H1 (cell line): ENCODE measurements around the gene CCR3. TPM values are rescaled to one million over a fixed set of nuclear protein-coding genes. Genes with fewer than 3 reads are reported as not detected.

Experiments used
- CTCF ChIA-PET: fragments of 300-600 bp; sonication (Branson Sonifier 250); formaldehyde crosslinking; loops from one replicate; lab custom pipeline; 2021; ENCODE audit not compliant: partially characterized antibody; lab: Charles Lee
- POLR2A ChIA-PET: fragments of 300-600 bp; sonication (Branson Sonifier 250); formaldehyde crosslinking; loops from one replicate; lab custom pipeline; 2021; ENCODE audit warnings: inconsistent platforms; ENCODE audit not compliant: partially characterized antibody; lab: Charles Lee
- DNase-seq, 2 experiments: peaks; one replicate each; pipeline versions ENCODE4 v3.0.0 to v3.0.0-alpha.2; 2010 to 2022; ENCODE audit warnings: low spot score in 2 of 2, low read depth in 1 of 2, mixed read lengths in 1 of 2
- FAIRE-seq: peaks from 2 replicates; lab custom pipeline; 2011; peaks lifted over from hg19 to GRCh38; lab: Jason Lieb, UNC
- H2AFZ ChIP-seq: 2 replicates; pipeline ENCODE4 v1.8.1; 2012; ENCODE audit warnings: low read length, inconsistent platforms
- H2AK5ac ChIP-seq: 2 replicates; pipeline ENCODE4 v1.6.1; 2013; ENCODE audit warnings: low read depth, low read length
- H2BK120ac ChIP-seq: replicated peaks from 2 replicates; pipeline ENCODE3; 2013; ENCODE audit warnings: low read depth, low read length, inconsistent platforms
- H2BK12ac ChIP-seq: 2 replicates; pipeline ENCODE4 v1.6.1; 2013; ENCODE audit warnings: low read depth, low read length
- H2BK15ac ChIP-seq: 2 replicates; pipeline ENCODE4 v1.6.1; 2013; ENCODE audit warnings: low read length
- H2BK20ac ChIP-seq: 2 replicates; pipeline ENCODE4 v1.6.1; 2013; ENCODE audit warnings: low read length
- H2BK5ac ChIP-seq: 2 replicates; pipeline ENCODE4 v1.6.1; 2013; ENCODE audit warnings: low read depth, low read length
- H3K14ac ChIP-seq: 2 replicates; pipeline ENCODE4 v1.6.1; 2013; ENCODE audit warnings: inconsistent platforms; ENCODE audit not compliant: insufficient read length
- H3K18ac ChIP-seq: 2 replicates; pipeline ENCODE4 v1.6.1; 2013; ENCODE audit warnings: low read length; ENCODE audit errors: extremely low read depth
- H3K23ac ChIP-seq: 2 replicates; pipeline ENCODE4 v1.6.1; 2013; ENCODE audit warnings: inconsistent platforms; ENCODE audit not compliant: insufficient read length
- H3K23me2 ChIP-seq: 2 replicates; pipeline ENCODE4 v1.6.1; 2013; ENCODE audit warnings: low read depth, low read length
- H3K27ac ChIP-seq: 2 replicates; pipeline ENCODE4 v1.6.1; 2011; ENCODE audit warnings: low read depth, low read length, inconsistent platforms
- H3K27me3 ChIP-seq, 4 experiments: replicated peaks in 1 of 4; 1 replicate in 1 of 4; 2 replicates in 3 of 4; pipeline versions ENCODE4 v1.6.1 to v1.8.1; 2011 to 2013; ENCODE audit warnings: low read length in 3 of 4, mild to moderate bottlenecking in 3 of 4, inconsistent platforms in 2 of 4, mixed read lengths in 2 of 4, moderate library complexity in 1 of 4; ENCODE audit not compliant: control insufficient read depth in 3 of 4, insufficient read depth in 3 of 4; ENCODE audit errors: extremely low read depth in 1 of 4
- H3K36me3 ChIP-seq, 4 experiments: 2 replicates each; pipeline versions ENCODE4 v1.6.1 to v1.8.1; 2011 to 2013; ENCODE audit warnings: mild to moderate bottlenecking in 4 of 4, low read length in 3 of 4, moderate library complexity in 2 of 4, control low read depth in 1 of 4, inconsistent platforms in 1 of 4; ENCODE audit not compliant: insufficient read depth in 4 of 4, control insufficient read depth in 2 of 4
- H3K4ac ChIP-seq: replicated peaks from 2 replicates; pipeline ENCODE3; 2013; ENCODE audit warnings: low read length, low read depth, mixed read lengths, inconsistent platforms; ENCODE audit not compliant: insufficient read length
- H3K4me1 ChIP-seq, 4 experiments: replicated peaks in 1 of 4; 1 replicate in 1 of 4; 2 replicates in 3 of 4; pipeline versions ENCODE4 v1.6.1 to v1.8.1; 2011 to 2013; ENCODE audit warnings: low read length in 3 of 4, inconsistent platforms in 2 of 4, mixed read lengths in 1 of 4; ENCODE audit not compliant: insufficient read depth in 4 of 4, control insufficient read depth in 3 of 4
- H3K4me2 ChIP-seq, 2 experiments: 2 replicates each; pipeline versions ENCODE4 v1.6.1 to v1.8.1; 2011 to 2013; ENCODE audit warnings: low read depth in 2 of 2, low read length in 2 of 2, control low read depth in 1 of 2, inconsistent platforms in 1 of 2, mild to moderate bottlenecking in 1 of 2; ENCODE audit not compliant: insufficient read depth in 1 of 2
- H3K4me3 ChIP-seq, 4 experiments: fragments of 200-600, 300-600 bp in 1 of 4; sonication (generic), shearing (Covaris generic), sonication (Bioruptor Twin) in 1 of 4; 2 replicates each; pipeline versions ENCODE4 v1.5.1 to v1.8.1; 2011 to 2016; ENCODE audit warnings: low read length in 4 of 4, low read depth in 3 of 4, control low read depth in 2 of 4, inconsistent platforms in 2 of 4, mild to moderate bottlenecking in 2 of 4, mixed read lengths in 1 of 4, moderate library complexity in 1 of 4; ENCODE audit not compliant: insufficient read depth in 2 of 4; ENCODE audit errors: extremely low read depth in 1 of 4
- H3K56ac ChIP-seq: replicated peaks from 2 replicates; pipeline ENCODE3; 2013; ENCODE audit warnings: low read depth, mild to moderate bottlenecking, mixed read lengths, low read length, inconsistent platforms; ENCODE audit not compliant: insufficient read length
- H3K79me1 ChIP-seq: 2 replicates; pipeline ENCODE4 v1.6.1; 2013; ENCODE audit warnings: low read depth, low read length, control low read depth
- H3K79me2 ChIP-seq, 2 experiments: 2 replicates each; pipeline versions ENCODE4 v1.6.1 to v1.8.1; 2012 to 2013; ENCODE audit warnings: low read length in 2 of 2, mild to moderate bottlenecking in 2 of 2, inconsistent platforms in 1 of 2; ENCODE audit not compliant: insufficient read depth in 2 of 2, control insufficient read depth in 1 of 2
- H3K9ac ChIP-seq, 4 experiments: replicated peaks in 1 of 4; 1 replicate in 1 of 4; 2 replicates in 3 of 4; pipeline versions ENCODE4 v1.6.1 to v1.8.1; 2011 to 2013; ENCODE audit warnings: low read depth in 3 of 4, low read length in 3 of 4, control low read depth in 2 of 4, mild to moderate bottlenecking in 2 of 4, moderate library complexity in 2 of 4, inconsistent platforms in 1 of 4; ENCODE audit errors: extremely low read depth in 1 of 4
- H3K9me3 ChIP-seq, 2 experiments: 2 replicates each; pipeline versions ENCODE4 v1.6.1 to v1.8.1; 2012 to 2013; ENCODE audit warnings: mild to moderate bottlenecking in 2 of 2, moderate library complexity in 2 of 2, control low read depth in 1 of 2, inconsistent platforms in 1 of 2, low read depth in 1 of 2, low read length in 1 of 2, mixed read lengths in 1 of 2; ENCODE audit not compliant: insufficient read depth in 2 of 2
- H4K20me1 ChIP-seq, 2 experiments: replicated peaks in 1 of 2; 2 replicates each; pipeline versions ENCODE3 to v1.8.1; 2011 to 2013; ENCODE audit warnings: inconsistent platforms in 2 of 2, low read length in 2 of 2, mild to moderate bottlenecking in 1 of 2; ENCODE audit not compliant: insufficient read depth in 2 of 2, control insufficient read depth in 1 of 2
- H4K5ac ChIP-seq: 2 replicates; pipeline ENCODE4 v1.6.1; 2013; ENCODE audit warnings: low read length, low read depth, mixed read lengths, inconsistent platforms; ENCODE audit not compliant: insufficient read length
- H4K8ac ChIP-seq: 2 replicates; pipeline ENCODE4 v1.8.0; 2013; ENCODE audit warnings: mild to moderate bottlenecking, moderate library complexity, low read length, inconsistent platforms; ENCODE audit not compliant: insufficient read depth; ENCODE audit errors: extremely low read depth
- H4K91ac ChIP-seq: replicated peaks from 2 replicates; pipeline ENCODE3; 2013; ENCODE audit warnings: low read length, mixed read lengths, inconsistent platforms; ENCODE audit not compliant: insufficient read length
- BRCA1 ChIP-seq: IDR thresholded peaks from 2 replicates; pipeline ENCODE4 v1.6.1; 2012; ENCODE audit warnings: low read depth, low read length, improper control_type of control experiment
- CBX5 ChIP-seq: fragments of 300-800, 300-1000 bp; sonication (generic); IDR thresholded peaks from 2 replicates; pipeline ENCODE4 v1.7.1; 2016; ENCODE audit warnings: antibody characterized with exemption, low read length, low read depth
- CEBPB ChIP-seq: IDR thresholded peaks from 2 replicates; pipeline ENCODE4 v1.6.1; 2012; ENCODE audit warnings: low read depth, low read length
- CTBP2 ChIP-seq: IDR thresholded peaks from 2 replicates; pipeline ENCODE4 v1.7.0; 2011; ENCODE audit warnings: borderline replicate concordance, mild to moderate bottlenecking, moderate library complexity, mixed read lengths, low read length; ENCODE audit not compliant: insufficient read depth, insufficient read length
- E2F6 ChIP-seq: IDR thresholded peaks from 2 replicates; pipeline ENCODE4 v1.6.1; 2012; ENCODE audit warnings: inconsistent platforms
- EP300 ChIP-seq, 2 experiments: IDR thresholded peaks; 1 replicate in 1 of 2; 2 replicates in 1 of 2; pipeline ENCODE4 v1.6.1; 2011 to 2012; ENCODE audit warnings: low read depth in 2 of 2, low read length in 2 of 2, mild to moderate bottlenecking in 2 of 2, borderline replicate concordance in 1 of 2, inconsistent platforms in 1 of 2, moderate library complexity in 1 of 2
- HDAC2 ChIP-seq, 2 experiments: fragments of 300-600 bp in 1 of 2; sonication (generic) in 1 of 2; IDR thresholded peaks; 2 replicates each; pipeline ENCODE4 v1.6.1; 2011 to 2012; ENCODE audit warnings: low read depth in 2 of 2, low read length in 2 of 2, mild to moderate bottlenecking in 2 of 2, moderate library complexity in 2 of 2, borderline replicate concordance in 1 of 2, inconsistent platforms in 1 of 2
- KDM4A ChIP-seq: IDR thresholded peaks from one replicate; pipeline ENCODE4 v1.7.1; 2012; ENCODE audit warnings: low read depth, mild to moderate bottlenecking, moderate library complexity, low read length, inconsistent platforms; ENCODE audit not compliant: severe bottlenecking
- MAX ChIP-seq: IDR thresholded peaks from 2 replicates; pipeline ENCODE4 v1.6.1; 2012; ENCODE audit warnings: inconsistent platforms
- RXRA ChIP-seq: IDR thresholded peaks from 2 replicates; pipeline ENCODE4 v1.6.1; 2011; ENCODE audit warnings: low read depth, mild to moderate bottlenecking, low read length, moderate library complexity; ENCODE audit not compliant: insufficient read depth
- SIN3A ChIP-seq, 2 experiments: IDR thresholded peaks in 1 of 2; conservative IDR thresholded peaks in 1 of 2; 2 replicates each; pipeline ENCODE4 v1.6.1; 2011 to 2012; ENCODE audit warnings: low read length in 2 of 2, improper control_type of control experiment in 1 of 2, low read depth in 1 of 2, mild to moderate bottlenecking in 1 of 2
- SIX5 ChIP-seq: IDR thresholded peaks from 2 replicates; pipeline ENCODE4 v1.6.1; 2011; ENCODE audit warnings: mild to moderate bottlenecking, low read depth, low read length
- YY1 ChIP-seq: IDR thresholded peaks from 2 replicates; pipeline ENCODE4 v1.6.1; 2011; ENCODE audit warnings: low read depth, mild to moderate bottlenecking, low read length
- WGBS, 2 experiments: shearing (Covaris generic) in 1 of 2; methylation state at CpG; one replicate each; pipeline versions ENCODE4 v1.1.6 to v1.1.7; 2013 to 2015; ENCODE audit warnings: low lambda C conversion rate in 2 of 2, mixed read lengths in 2 of 2, inconsistent platforms in 1 of 2, low coverage in 1 of 2, missing lambda C conversion rate in 1 of 2; ENCODE audit not compliant: insufficient replicate concordance in 2 of 2, insufficient coverage in 1 of 2, insufficient read length in 1 of 2; ENCODE audit errors: extremely low coverage in 1 of 2, missing lambda C conversion rate in 1 of 2; 5-methylcytosine and 5-hydroxymethylcytosine counted together
- polyA plus RNA-seq, 7 experiments: library from polyadenylated mRNA; depleted of rRNA in 3 of 7; stranded (reverse) in 5 of 7; unstranded in 2 of 7; fragments of >200 nt in 5 of 7; fragments of 200-250 nt in 2 of 7; gene quantifications; 1 replicate in 5 of 7; 2 replicates in 1 of 7; 4 replicates in 1 of 7; pipeline versions ENCODE4 v1.2.1 to v1.2.3, GENCODE V29; 2011 to 2013; ENCODE audit warnings: missing spikeins in 2 of 7, mixed read lengths in 2 of 7
- total RNA-seq: library from RNA; stranded (reverse); fragmentation: NEBNext Ultra II Directional; extraction: Animal tissue kit (Norgen Biotek cat#: 25700); gene quantifications from 2 replicates; pipeline ENCODE4 v1.2.1, GENCODE V29; 2021

CCR3 gene
- total and polyA plus RNA-seq, 2 of the 8 experiments (the other 6 are each of a cell fraction or from before 2014, with no cell fraction given), result not detected

- H3K9me3 ChIP-seq, result no peaks in the 10 kb centered on the region; a peak in 1 of 4 replicates
- DNase-seq (no peak), FAIRE-seq (no peak)
- H3K4me3 ChIP-seq, result no peak overlapping the region
- no peak overlapping the region for H3K9ac ChIP-seq
- no peaks in the 10 kb centered on the region for H3K36me3 ChIP-seq
- H3K23me2 ChIP-seq, result no peaks in the 10 kb centered on the region
- H2BK20ac ChIP-seq, result no peak overlapping the region
- no peak overlapping the region for H3K56ac ChIP-seq
- no peak overlapping the region for H3K23ac ChIP-seq
- H2AFZ ChIP-seq, result no peak overlapping the region
- H2BK5ac ChIP-seq, result no peak overlapping the region
- no peaks in the 10 kb centered on the region for H3K79me2 ChIP-seq
- ChIA-PET CTCF (interaction anchor here (0.6 to 1.3 kb wide), 3 partner anchors 103 to 249 kb away, joined by 3 to 4 read pairs (median 3); no protein-coding TSS in a partner anchor), POLR2A (no interaction called here)
- H3K27ac ChIP-seq, result no peak overlapping the region
- no peak overlapping the region for H2BK15ac ChIP-seq
- no peak overlapping the region for H4K91ac ChIP-seq
- no peak overlapping the region for H3K4me2 ChIP-seq
- H2BK120ac ChIP-seq, result no peak overlapping the region
- no peak overlapping the region for H3K14ac ChIP-seq
- no peak overlapping the region for H3K18ac ChIP-seq
- H4K8ac ChIP-seq, result no peak overlapping the region
- H2AK5ac ChIP-seq, result no peak overlapping the region
- H3K27me3 ChIP-seq, result no peaks in the 10 kb centered on the region
- no peaks in the 10 kb centered on the region for H4K20me1 ChIP-seq
- H2BK12ac ChIP-seq, result no peak overlapping the region
- WGBS, 2 experiments, result 81% methylated on average over 2 of the region's 2 CpGs; no CpG with 5 or more reads in 1 of the 2 experiments
- H3K79me1 ChIP-seq, result no peaks in the 10 kb centered on the region
- H3K4ac ChIP-seq, result no peak overlapping the region
- H4K5ac ChIP-seq, result no peak overlapping the region
- no peaks in the 10 kb centered on the region for H3K4me1 ChIP-seq
- TF ChIP-seq SIN3A (conservative IDR thresholded peaks at IDR 0.05 in 1 of 2, IDR thresholded peaks at IDR 0.05 in 1 of 2; ENCODE audit: low read depth in 1 of 2, low read length in 2 of 2) (no peak), CBX5 (no peak), YY1 (no peak), RXRA (no peak), HDAC2 (IDR thresholded peaks at IDR 0.05; ENCODE audit: borderline replicate concordance in 1 of 2, low read depth in 2 of 2, low read length in 2 of 2) (no peak), CTBP2 (no peak), KDM4A (no peak), EP300 (IDR thresholded peaks at IDR 0.05; ENCODE audit: borderline replicate concordance in 1 of 2, low read depth in 2 of 2, low read length in 2 of 2) (no peak), SIX5 (no peak), CEBPB (no peak), E2F6 (no peak), MAX (no peak), BRCA1 (no peak)
These were observed 27.3 kb downstream of the CCR3 start for GRCh38 chr3:46269556-46269955.
